Stimulated activated CD8-positive, alpha-beta memory T cell treated with anti-CD3 and anti-CD28 coated beads, Interleukin-4, amount 100 ng/mL, for 48 hours (primary cell): ENCODE data around the gene PHKB.
"Not testable (repeated sequence)": the region's sequence is repeated elsewhere in the genome, so short reads cannot be mapped to it uniquely, and the experiment has no call there.

Experiments used
- DNase-seq: peaks from one replicate; pipeline ENCODE4 v3.0.0-alpha.2; 2020

The PHKB gene

GRCh38 chr16:47460711-47461597 lies at the start of gene PHKB, which contains the start of gene ITFG1:
TSS of gene PHKB (plus strand) at chr16:47461331. CDS start at chr16:47461351, 20 bp downstream.
TSS of gene ITFG1 (minus strand) at chr16:47461063. CDS start at chr16:47461045, 18 bp downstream.
- peak; percentile 95 for DNase-seq

GRCh38 chr16:47413041-47413440 lies 48.1 kb upstream of the PHKB start:
- no peak for DNase-seq

- DNase-seq, result no peak
Measured at GRCh38 chr16:47416869-47417268, 44.3 kb upstream of the PHKB start.

GRCh38 chr16:47424846-47425245 lies 36.3 kb upstream of the PHKB start:
- no peak for DNase-seq

- DNase-seq, result no peak
Measured at GRCh38 chr16:47426806-47427205, 34.3 kb upstream of the PHKB start.

- DNase-seq, result no peak
Measured at GRCh38 chr16:47431960-47432359, 29.2 kb upstream of the PHKB start.

- not testable (repeated sequence) for DNase-seq
Measured at GRCh38 chr16:47434274-47434673, 26.9 kb upstream of the PHKB start.

- not testable (repeated sequence) for DNase-seq
Measured at GRCh38 chr16:47440066-47440465, 21.1 kb upstream of the PHKB start.

GRCh38 chr16:47442884-47443283 lies 18.2 kb upstream of the PHKB start:
- DNase-seq, result not testable (repeated sequence)

- DNase-seq, result no peak
Measured at GRCh38 chr16:47446431-47446830, 14.7 kb upstream of the PHKB start.

GRCh38 chr16:47448830-47449575 lies 12.1 kb upstream of the PHKB start:
- no peak for DNase-seq

GRCh38 chr16:47449788-47450187 lies 11.3 kb upstream of the PHKB start:
- DNase-seq, result no peak

GRCh38 chr16:47458331-47458730 lies 2.8 kb upstream of the PHKB start:
- DNase-seq, result no peak

- no peak for DNase-seq
Measured at GRCh38 chr16:47459603-47460002, 1.5 kb upstream of the PHKB start.

- no peak for DNase-seq
Measured at GRCh38 chr16:47460359-47460710, 796 bp upstream of the PHKB start.

- DNase-seq, result no peak
Measured at GRCh38 chr16:47461598-47462266, 601 bp downstream of the PHKB start.

GRCh38 chr16:47463771-47464624 lies 2.9 kb downstream of the PHKB start:
- DNase-seq, result no peak

GRCh38 chr16:47465919-47466630 lies 4.9 kb downstream of the PHKB start:
- DNase-seq, result no peak

- DNase-seq, result no peak
Measured at GRCh38 chr16:47467501-47467900, 6.4 kb downstream of the PHKB start.

GRCh38 chr16:47468070-47468689 lies 7.0 kb downstream of the PHKB start:
- not testable (repeated sequence) for DNase-seq

GRCh38 chr16:47469227-47469626 lies 8.1 kb downstream of the PHKB start:
- no peak for DNase-seq
